ENCODE results near the gene MATCAP1. TPM values are rescaled to one million over a fixed set of nuclear protein-coding genes. Genes with fewer than 3 reads are reported as not detected.

The MATCAP1 gene
- total and polyA plus RNA-seq, 2 of the 4 experiments (the other 2 are of a cell fraction), result 8.2 to 43.9 TPM

GRCh38 chr16:67188798-67189197 lies 5.0 kb upstream of the MATCAP1 start:
- no peak overlapping the region for H4K8ac ChIP-seq (ENCODE audit: low read depth in 2 of 2, low read length in 2 of 2)
- no peak overlapping the region for H2AFZ ChIP-seq (replicated peaks; ENCODE audit: low read length, poor library complexity)
- H3K18ac ChIP-seq (ENCODE audit: low read depth, low read length), result no peak overlapping the region
- no peak overlapping the region for H2BK20ac ChIP-seq (ENCODE audit: low read depth, low read length)
- H3K4ac ChIP-seq (ENCODE audit: low read depth, low read length), result no peak overlapping the region
- in situ Hi-C loops (cut with MboI; ENCODE audit: low sequenced_read_pairs) (no loop called here), dilution Hi-C loops (cut with HindIII; ENCODE audit: low sequenced_read_pairs, unreplicated experiment) (no loop called here), intact Hi-C loops (cut with micrococcal nuclease) (loop anchor here (10.0 kb wide), 1 partner anchor 174 kb away; no protein-coding TSS in a partner anchor)
- H3K4me2 ChIP-seq (ENCODE audit: low read depth, low read length), result no peak overlapping the region
- H3K79me1 ChIP-seq (ENCODE audit: low read depth in 1 of 2, low read length in 2 of 2), result peaks cover 14 to 23% of the 10 kb centered on the region in 2 experiments
- H3K14ac ChIP-seq (replicated peaks; ENCODE audit: low read depth, low read length), result no peak overlapping the region
- ATAC-seq (ENCODE audit: low read depth) (no peak), DNase-seq (no peak)
- no peak overlapping the region for H3K56ac ChIP-seq (ENCODE audit: extremely low read depth, insufficient read depth, low read length)
- peaks cover 4% of the 10 kb centered on the region for H3K36me3 ChIP-seq (ENCODE audit: control insufficient read depth, insufficient read depth, low read length)
- no peak overlapping the region for H2BK120ac ChIP-seq (ENCODE audit: low read depth, low read length)
- peaks cover 26% of the 10 kb centered on the region for H3K9me1 ChIP-seq (ENCODE audit: insufficient read depth, low read length)
- H3K9ac ChIP-seq (ENCODE audit: low read depth, low read length), result no peak overlapping the region
- no peak overlapping the region for H4K5ac ChIP-seq (ENCODE audit: low read depth, low read length)
- no peak overlapping the region for H3K4me3 ChIP-seq (ENCODE audit: insufficient read depth, low read depth, low read length)
- H2AK5ac ChIP-seq (ENCODE audit: low read depth, low read length), result no peak overlapping the region
- TF ChIP-seq CHD1 (IDR thresholded peaks at IDR 0.05; ENCODE audit: low read depth, low read length) (no peak), MAZ (IDR thresholded peaks at IDR 0.05; ENCODE audit: borderline replicate concordance, low read depth, low read length) (no peak), BHLHE40 (IDR thresholded peaks at IDR 0.05; ENCODE audit: low read depth, low read length) (no peak), USF2 (IDR thresholded peaks at IDR 0.05; ENCODE audit: low read depth, low read length) (no peak), CEBPB (IDR thresholded peaks at IDR 0.05; ENCODE audit: low read depth, low read length) (no peak), POLR2A (IDR thresholded peaks at IDR 0.05; ENCODE audit: low read depth, low read length) (no peak), MXI1 (IDR thresholded peaks at IDR 0.05; ENCODE audit: borderline replicate concordance, low read depth, low read length) (no peak), FOS (IDR thresholded peaks at IDR 0.05; ENCODE audit: low read depth, low read length) (no peak), RCOR1 (IDR thresholded peaks at IDR 0.05; ENCODE audit: insufficient replicate concordance, low read length) (no peak), RAD21 (IDR thresholded peaks at IDR 0.05; ENCODE audit: low read length) (no peak), ELK1 (IDR thresholded peaks at IDR 0.05; ENCODE audit: borderline replicate concordance, low read depth, low read length) (no peak), MAFK (IDR thresholded peaks at IDR 0.05; ENCODE audit: low read depth, low read length) (no peak), NFE2L2 (IDR thresholded peaks at IDR 0.05; ENCODE audit: low read depth, low read length) (no peak), RFX5 (IDR thresholded peaks at IDR 0.05; ENCODE audit: low read depth, low read length) (no peak), SMC3 (IDR thresholded peaks at IDR 0.05; ENCODE audit: low read depth, low read length) (no peak)
- TF ChIP-seq, protein P1, sequence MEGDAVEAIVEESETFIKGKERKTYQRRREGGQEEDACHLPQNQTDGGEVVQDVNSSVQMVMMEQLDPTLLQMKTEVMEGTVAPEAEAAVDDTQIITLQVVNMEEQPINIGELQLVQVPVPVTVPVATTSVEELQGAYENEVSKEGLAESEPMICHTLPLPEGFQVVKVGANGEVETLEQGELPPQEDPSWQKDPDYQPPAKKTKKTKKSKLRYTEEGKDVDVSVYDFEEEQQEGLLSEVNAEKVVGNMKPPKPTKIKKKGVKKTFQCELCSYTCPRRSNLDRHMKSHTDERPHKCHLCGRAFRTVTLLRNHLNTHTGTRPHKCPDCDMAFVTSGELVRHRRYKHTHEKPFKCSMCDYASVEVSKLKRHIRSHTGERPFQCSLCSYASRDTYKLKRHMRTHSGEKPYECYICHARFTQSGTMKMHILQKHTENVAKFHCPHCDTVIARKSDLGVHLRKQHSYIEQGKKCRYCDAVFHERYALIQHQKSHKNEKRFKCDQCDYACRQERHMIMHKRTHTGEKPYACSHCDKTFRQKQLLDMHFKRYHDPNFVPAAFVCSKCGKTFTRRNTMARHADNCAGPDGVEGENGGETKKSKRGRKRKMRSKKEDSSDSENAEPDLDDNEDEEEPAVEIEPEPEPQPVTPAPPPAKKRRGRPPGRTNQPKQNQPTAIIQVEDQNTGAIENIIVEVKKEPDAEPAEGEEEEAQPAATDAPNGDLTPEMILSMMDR (conservative IDR thresholded peaks at IDR 0.05; ENCODE audit: low read depth, low read length), result no peak
- no peak overlapping the region for H3K23ac ChIP-seq (ENCODE audit: low read depth, low read length)
- H3K4me1 ChIP-seq (ENCODE audit: control insufficient read depth, insufficient read depth, low read length), result peaks cover 21% of the 10 kb centered on the region
- POLR2A ChIA-PET (ENCODE audit: unreplicated experiment), result no interaction called here
- no peak overlapping the region for H4K91ac ChIP-seq (ENCODE audit: insufficient read depth, low read depth, low read length)
- no peaks in the 10 kb centered on the region for H3K27me3 ChIP-seq (ENCODE audit: control insufficient read depth, insufficient read depth, low read length)
- H2BK5ac ChIP-seq (ENCODE audit: low read depth, low read length, poor library complexity, severe bottlenecking), result no peak overlapping the region
- H4K20me1 ChIP-seq (ENCODE audit: insufficient read depth, low read length), result peaks cover 18% of the 10 kb centered on the region
- CTCF ChIA-PET, result no interaction called here
- no peak overlapping the region for H3K27ac ChIP-seq (ENCODE audit: insufficient read depth, low read length)
- no peaks in the 10 kb centered on the region for H3K9me3 ChIP-seq (ENCODE audit: control insufficient read depth, insufficient read depth, low read length)
- 74% methylated on average over 3 of the region's 15 CpGs; no CpG with 5 or more reads in 1 of the 2 experiments for WGBS, 2 experiments (ENCODE audit: extremely low coverage in 2 of 2, insufficient read length in 1 of 2)
- BruUV-seq (replicated peaks), result no TSS peak
- no peak overlapping the region for H2BK15ac ChIP-seq (ENCODE audit: low read depth, low read length)
- no peak overlapping the region for H2AK9ac ChIP-seq (replicated peaks; ENCODE audit: low read depth, low read length, poor library complexity)

All from IMR-90 (cell line).